HG03378 (cell line): Measurements from ENCODE around the gene GASK1A.

Experiments
- ATAC-seq: cut with Tn5 transposase; IDR thresholded peaks from one replicate; pipeline ENCODE4 v1.9.1; 2021; ENCODE audit warnings: mild to moderate bottlenecking, moderate library complexity; ENCODE audit not compliant: unreplicated experiment

The GASK1A gene

GRCh38 chr3:42982645-42983412 is 3.7 kb downstream of the GASK1A start:
- ATAC-seq, result no peak

DNA sequence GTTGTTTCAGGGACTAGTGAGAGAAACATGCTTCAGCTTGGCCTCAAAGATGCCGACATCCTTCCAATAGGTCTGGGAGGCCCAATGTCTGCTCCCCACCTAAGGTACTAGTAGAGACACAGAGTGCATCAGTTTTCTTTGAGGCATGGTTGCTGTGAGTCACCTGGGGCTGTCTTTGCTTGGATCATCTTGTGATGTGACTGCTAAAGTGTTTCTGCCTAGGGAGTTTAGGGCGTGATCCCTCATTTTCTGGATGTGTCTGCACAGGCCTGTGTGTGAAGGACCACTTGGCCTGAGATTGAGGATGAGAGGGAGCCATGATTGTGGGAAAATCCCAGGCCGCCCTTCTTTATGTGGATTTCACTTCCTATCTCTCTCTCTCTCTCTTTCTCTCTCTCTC is 4.8 kb downstream of the GASK1A start:
- ATAC-seq, result no peak

DNA sequence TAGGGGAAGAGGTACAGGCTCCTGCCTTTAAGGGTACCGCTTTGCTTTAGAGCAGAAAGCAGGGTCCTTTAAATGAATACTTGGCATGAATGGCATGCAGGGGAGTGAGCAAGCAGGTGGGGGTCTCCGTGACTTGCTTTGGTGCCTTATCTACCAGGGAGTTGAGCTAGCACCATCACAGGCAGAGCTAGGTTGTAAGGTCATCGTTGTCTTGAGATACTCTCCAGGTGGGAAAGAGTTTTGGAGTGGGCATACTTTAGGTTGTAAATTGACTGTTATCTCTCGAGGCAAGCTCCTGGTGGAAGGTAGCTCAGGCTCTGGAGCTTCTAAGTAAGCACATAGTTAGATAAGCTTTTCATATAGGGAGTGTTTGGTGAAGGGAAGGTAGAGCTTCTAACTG is 5.6 kb downstream of the GASK1A start:
- ATAC-seq, result no peak

DNA sequence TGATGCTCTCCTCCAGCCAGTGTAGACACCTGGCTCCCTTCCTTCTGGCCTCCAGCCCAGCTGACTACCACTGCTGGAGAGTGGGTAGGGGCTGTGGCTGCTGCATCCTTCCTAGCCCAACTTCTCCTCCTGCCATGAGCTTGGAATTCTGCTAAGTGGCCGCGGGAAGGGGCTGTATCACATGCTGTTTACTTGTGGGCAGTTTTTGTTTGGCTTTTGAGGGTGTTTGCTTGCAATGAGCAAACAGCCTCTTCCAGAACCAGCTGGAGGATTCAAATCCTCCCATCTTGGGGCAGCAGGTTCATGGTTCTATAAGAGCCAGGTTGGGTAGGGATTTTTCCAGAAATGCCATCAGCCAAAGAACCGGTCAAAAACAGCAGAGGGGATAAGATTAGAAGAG is 9.0 kb downstream of the GASK1A start:
- no peak for ATAC-seq

DNA sequence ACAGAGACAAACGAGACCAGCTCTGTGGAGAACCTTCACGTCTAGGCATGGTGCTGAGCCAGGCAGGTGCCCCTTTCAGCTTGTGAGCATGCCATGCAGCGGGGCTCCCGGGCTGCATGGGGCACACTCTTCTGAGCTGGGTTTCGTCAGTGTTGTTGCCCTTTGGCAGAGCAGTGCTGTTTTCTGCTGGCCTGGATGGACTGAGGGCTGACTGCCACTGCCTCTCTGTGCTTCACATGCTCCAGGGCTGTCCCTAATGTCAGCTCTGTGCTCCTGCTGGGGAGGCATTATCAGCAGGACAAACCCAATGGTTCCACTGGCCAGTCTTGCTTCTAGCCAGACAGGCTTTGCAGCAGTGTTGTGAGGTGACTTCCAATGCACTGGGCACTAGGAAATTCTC is 9.5 kb downstream of the GASK1A start:
- ATAC-seq, result no peak

- ATAC-seq, result no peak
Observed at GRCh38 chr3:42991341-42992315, 12.5 kb downstream of the GASK1A start.

- ATAC-seq, result no peak
Observed at GRCh38 chr3:42994595-42994994, 15.5 kb downstream of the GASK1A start.

GRCh38 chr3:42996021-42996420 is 16.9 kb downstream of the GASK1A start:
- no peak for ATAC-seq

DNA sequence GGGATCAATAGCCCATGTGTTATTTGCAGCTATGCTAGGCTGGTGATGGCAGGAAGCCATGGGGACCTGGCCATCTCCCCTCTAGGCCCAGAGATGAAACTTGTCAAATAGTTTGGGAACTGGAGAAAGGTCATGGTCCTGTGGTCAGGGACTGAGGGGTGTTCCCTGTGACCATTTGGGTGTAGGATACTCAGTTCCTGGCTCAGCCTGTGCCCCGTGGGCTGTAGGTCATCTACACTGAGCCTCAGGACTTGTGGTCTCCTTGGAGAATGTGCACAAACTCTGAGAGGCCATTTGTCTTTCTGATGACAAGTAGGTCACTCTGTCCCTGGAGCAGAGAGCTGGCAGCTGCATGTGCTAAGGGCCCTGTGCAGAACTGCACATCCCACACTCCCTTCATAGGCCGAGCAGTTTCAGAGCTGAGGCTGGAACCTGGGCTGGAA is 17.5 kb downstream of the GASK1A start:
- ATAC-seq, result no peak

DNA sequence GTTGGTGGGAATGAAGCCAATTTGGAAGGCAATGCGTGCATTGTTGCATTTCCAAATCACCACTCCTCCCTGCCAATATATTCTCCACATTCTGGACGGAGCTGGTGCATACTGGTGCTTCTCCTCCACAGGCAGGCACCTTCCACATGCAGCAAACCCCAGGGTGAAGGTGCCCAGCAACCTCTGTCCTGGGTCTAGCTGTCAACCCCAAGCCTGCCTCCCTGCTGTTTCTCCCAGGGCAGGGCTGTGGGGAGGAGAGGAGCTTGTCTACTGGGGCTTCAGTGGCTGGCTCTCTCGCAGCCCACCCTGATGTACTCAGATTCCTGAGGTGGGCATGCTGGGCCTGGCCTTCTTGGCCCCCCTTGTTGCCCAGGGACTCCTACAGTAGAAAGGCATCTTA is 20.1 kb downstream of the GASK1A start:
- no peak for ATAC-seq

- no peak for ATAC-seq
Observed at GRCh38 chr3:42999632-43000031, 20.5 kb downstream of the GASK1A start.

DNA sequence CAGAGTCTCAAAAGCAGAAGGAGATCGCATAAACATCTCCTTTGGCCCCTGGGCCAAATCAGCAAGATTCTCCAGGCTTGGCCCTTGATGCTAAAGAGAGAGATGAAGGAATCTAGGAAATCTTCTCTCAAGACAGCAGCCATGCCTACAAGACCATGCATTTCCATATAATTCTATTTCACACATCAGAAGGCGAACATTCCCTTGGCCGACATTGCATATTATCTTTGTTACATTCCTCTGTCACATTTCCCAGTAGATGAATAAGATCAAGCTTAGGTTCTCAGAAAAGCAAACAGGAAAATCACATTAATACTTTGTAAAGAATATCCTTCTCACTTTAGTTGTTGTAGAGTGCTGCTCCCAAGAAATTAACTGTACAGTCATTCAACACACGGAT is 21.3 kb downstream of the GASK1A start:
- no peak for ATAC-seq

DNA sequence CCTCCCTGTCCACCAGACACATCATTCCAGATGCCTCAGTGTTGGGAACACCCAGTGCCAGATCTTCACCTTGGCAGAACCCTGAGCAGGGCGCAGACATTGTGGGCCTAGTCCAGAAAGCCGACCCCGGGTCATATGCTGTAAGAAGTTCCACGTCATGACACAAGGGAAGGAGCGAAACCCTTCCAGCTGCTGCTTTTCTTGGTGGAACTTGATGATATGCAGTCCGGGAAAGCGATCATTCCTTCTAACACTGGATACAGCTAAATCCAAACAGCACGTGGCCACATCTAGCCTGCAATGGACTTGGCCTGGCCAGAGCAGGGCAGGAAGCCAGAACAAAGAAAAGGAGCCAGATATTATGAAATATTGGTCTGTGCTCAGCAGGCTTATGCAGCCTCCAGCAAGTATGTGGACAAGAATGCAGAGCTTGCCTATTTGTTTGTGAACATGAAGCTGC is 22.0 kb downstream of the GASK1A start:
- ATAC-seq, result no peak

- no peak for ATAC-seq
Observed at GRCh38 chr3:43001556-43002121, 22.5 kb downstream of the GASK1A start.

DNA sequence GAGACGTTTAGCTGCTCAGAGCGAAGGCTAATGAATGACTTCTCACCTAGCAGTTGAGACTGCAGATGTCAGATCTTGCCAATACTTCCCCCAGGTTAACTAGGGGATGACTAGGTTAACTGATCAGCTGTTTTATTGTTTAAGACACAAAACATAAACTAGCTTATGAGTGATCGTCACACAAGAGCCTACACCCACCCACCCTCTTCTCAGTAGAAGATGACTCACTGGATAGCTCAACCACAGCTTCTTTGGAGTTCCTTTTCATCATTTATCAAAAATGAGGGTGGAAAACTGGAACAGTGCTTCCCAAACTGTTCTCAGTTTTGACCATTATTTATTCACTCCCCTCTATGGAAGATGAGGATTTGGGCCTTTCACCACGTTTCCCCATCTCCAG is 25.2 kb downstream of the GASK1A start:
- ATAC-seq, result no peak

- no peak for ATAC-seq
Observed at GRCh38 chr3:43005253-43005652, 26.1 kb downstream of the GASK1A start.

GRCh38 chr3:43005981-43006380 is 26.9 kb downstream of the GASK1A start:
- no peak for ATAC-seq

GRCh38 chr3:43006825-43007224 is 27.7 kb downstream of the GASK1A start:
- no peak for ATAC-seq

DNA sequence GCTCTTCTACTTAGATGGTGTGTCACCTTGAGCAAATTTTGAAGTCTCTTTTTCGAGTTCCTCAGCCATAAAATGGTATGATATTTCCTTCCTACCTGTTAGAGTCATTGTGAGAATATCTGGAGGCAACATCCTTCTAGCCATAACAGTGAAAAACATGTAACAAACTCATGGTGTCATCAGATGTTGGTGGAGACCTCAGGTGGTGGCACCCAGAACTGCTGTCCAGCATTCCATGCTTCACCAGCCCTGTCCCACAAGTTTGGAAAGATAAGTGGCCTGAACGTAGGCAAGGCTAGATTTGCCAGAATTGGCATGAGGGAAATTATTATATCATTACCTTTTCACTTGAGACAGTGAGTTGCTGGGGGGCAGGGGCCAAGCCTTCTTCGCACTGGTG is 30.4 kb downstream of the GASK1A start:
- ATAC-seq, result no peak

- ATAC-seq, result no peak
Observed at GRCh38 chr3:43010638-43011037, 31.5 kb downstream of the GASK1A start.

DNA sequence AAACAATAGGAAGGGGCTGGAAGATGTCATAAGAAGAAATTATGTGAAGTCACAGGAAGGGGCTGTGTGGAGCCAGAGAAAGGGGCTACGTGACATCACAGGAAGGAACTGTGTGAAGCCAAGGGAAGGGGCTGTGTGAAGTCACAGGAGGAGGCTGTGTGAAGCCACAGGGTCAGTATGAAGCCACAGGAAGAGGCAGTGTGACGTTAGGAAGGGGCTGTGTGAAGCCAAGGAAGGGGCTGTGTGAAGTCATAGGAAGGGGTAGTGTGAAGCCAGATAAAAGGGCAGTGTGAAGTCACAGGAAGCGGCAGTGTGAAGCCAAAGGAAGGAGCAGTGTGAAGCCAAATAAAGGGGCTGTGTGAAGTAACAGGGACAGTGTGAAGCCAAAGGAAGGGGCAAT is 32.5 kb downstream of the GASK1A start:
- no peak for ATAC-seq

GRCh38 chr3:43012174-43012573 is 33.1 kb downstream of the GASK1A start:
- no peak for ATAC-seq
